ENCODE data around the gene TUBGCP6.

DNA sequence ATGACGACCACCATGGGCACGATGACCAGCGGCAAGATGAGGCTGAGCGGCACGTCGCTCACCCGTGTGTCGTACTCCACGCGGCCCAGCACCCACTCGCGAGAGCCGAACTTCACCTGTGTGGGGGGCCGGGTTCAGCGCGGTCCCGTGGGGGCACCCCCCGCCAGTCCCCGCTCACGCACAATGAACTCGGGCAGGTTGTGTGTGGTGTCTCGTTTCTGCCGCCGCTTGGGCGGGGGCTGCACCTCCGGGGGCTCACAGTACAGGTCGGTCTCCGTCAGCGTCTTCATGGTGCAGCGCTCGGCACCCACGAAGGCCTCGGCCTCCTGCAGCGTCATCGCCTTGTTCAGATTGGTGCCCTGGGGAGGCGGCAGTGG is 36.5 kb upstream of the TUBGCP6 start:
- TF ChIP-seq, protein P1, sequence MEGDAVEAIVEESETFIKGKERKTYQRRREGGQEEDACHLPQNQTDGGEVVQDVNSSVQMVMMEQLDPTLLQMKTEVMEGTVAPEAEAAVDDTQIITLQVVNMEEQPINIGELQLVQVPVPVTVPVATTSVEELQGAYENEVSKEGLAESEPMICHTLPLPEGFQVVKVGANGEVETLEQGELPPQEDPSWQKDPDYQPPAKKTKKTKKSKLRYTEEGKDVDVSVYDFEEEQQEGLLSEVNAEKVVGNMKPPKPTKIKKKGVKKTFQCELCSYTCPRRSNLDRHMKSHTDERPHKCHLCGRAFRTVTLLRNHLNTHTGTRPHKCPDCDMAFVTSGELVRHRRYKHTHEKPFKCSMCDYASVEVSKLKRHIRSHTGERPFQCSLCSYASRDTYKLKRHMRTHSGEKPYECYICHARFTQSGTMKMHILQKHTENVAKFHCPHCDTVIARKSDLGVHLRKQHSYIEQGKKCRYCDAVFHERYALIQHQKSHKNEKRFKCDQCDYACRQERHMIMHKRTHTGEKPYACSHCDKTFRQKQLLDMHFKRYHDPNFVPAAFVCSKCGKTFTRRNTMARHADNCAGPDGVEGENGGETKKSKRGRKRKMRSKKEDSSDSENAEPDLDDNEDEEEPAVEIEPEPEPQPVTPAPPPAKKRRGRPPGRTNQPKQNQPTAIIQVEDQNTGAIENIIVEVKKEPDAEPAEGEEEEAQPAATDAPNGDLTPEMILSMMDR (IDR thresholded peaks at IDR 0.05): no peak
- TF ChIP-seq EZH2 (IDR thresholded peaks at IDR 0.05): no peak

Measured in neural progenitor cell (in vitro differentiated cells).